Epithelial cell of prostate (primary cell): ENCODE data around the gene PKD1.

Experiments
- DNase-seq: peaks from one replicate; pipeline ENCODE4 v3.0.0-alpha.2; 2011; ENCODE audit warnings: low read depth, low spot score
- H3K27ac ChIP-seq: fragments of 450-650 bp; 2 replicates; pipeline ENCODE4 v1.5.1; 2017; ENCODE audit warnings: mild to moderate bottlenecking

The PKD1 gene

DNA sequence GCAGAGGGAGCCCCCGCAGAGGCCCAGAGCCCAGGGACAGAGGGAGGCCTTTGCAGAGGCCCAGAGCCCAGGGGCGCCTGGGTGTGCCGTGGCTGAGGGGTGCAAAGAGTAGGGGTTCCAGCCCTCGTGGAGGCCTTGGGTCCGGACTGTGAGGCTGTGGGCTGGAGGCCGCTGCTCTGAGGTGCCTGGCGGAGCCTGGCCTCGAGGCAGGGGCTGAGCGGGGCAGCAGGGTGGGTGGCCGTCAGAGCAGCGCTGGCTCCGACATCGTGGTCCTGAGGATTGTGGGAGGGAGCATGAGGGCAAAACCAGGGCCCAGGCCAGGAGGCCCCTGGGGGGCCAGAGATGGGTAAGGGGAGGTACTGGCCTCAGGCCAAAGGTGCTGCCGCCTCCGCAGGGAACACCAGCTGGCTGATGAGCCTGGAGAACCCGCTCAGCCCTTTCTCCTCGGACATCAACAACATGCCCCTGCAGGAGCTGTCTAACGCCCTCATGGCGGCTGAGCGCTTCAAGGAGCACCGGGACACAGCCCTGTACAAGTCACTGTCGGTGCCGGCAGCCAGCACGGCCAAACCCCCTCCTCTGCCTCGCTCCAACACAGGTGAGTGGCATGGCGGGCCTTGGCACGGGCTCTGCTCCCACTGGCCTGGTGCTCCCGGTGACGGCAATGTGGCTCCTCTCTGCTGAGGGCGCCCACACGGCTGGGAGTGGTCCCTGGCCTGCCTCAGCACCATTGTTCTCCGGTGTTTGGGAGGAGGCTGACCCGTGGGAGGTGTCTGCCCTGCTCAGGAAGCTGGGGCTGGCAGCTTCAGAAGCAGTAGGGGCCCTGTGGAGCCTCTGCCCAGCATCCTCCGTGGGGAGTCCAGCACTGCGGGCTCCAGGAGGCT lies 54.3 kb downstream of the PKD1 start:
- H3K27ac ChIP-seq, result peak overlapping the region; percentile 12
- no peak for DNase-seq

GRCh38 chr16:2079991-2080390 lies 55.7 kb downstream of the PKD1 start:
- no peak for DNase-seq
- no peak overlapping the region for H3K27ac ChIP-seq

DNA sequence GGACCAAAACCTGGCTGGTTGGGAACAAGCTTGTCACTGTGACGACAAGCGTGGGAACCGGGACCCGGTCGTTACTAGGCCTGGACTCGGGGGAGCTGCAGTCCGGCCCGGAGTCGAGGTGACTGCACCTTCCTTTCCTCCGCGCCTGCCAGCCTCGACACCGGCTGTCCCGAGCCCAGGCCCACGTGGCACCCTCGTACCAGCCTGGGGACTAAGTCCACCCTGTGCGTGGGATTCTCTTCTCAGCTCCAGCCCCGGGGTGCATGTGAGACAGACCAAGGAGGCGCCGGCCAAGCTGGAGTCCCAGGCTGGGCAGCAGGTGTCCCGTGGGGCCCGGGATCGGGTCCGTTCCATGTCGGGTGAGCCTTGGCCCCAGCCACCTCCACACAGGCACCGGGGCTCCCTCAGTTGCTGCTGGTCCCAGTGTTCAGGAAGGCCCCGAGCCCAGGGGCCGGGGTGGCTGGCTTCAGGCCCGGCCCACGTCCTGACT lies 56.3 kb downstream of the PKD1 start:
- no peak for DNase-seq
- no peak overlapping the region for H3K27ac ChIP-seq

DNA sequence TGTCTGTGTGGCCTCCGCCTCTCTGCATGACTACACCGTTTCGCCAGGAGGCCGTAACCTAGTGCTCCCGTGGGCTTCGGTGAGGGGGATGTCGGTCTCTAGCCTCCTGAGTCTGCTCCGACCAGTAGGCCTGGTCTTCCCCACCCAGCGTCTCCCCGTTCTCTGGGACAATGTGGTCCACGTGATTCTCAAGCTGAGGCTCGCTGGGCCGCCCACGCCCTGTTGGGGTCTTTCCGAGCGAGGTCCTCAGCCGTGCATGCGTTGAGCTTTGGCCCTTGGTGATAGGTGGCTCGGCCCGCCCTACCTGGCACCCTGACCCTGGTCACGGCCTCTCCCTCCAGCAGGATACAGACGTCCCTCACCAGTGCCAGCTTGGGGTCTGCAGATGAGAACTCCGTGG lies 57.0 kb downstream of the PKD1 start:
- no peak for DNase-seq

GRCh38 chr16:2078096-2078495 lies 57.6 kb downstream of the PKD1 start:
- H3K27ac ChIP-seq, result no peak overlapping the region
- no peak for DNase-seq

More for the DNA sequence above, 57.0 kb downstream of the PKD1 start:
- no peak overlapping the region for H3K27ac ChIP-seq

- no peak for DNase-seq
Measured at GRCh38 chr16:2077696-2078095, 58.0 kb downstream of the PKD1 start.

DNA sequence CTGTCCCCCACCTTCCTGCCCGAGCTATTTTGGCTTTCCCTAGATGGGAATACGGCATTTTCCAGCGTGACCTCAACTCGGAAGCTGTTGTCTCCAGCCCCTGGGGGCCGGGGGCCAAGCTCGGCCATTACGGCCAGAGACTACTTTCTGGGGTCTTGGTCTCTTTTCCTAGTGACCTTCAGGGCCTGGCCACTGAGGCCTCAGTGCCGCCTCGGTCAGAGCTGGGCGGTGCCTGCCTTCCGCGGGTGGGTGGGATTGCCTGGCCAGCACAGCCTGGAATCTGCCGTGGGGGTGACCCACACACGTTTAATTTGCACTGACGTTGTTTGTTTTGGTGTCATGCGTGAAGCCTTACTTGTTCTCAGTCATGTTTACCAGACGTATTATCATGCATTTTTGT lies 58.7 kb downstream of the PKD1 start:
- DNase-seq, result no peak
- H3K27ac ChIP-seq, result no peak overlapping the region

More at GRCh38 chr16:2077696-2078095, 58.0 kb downstream of the PKD1 start:
- no peak overlapping the region for H3K27ac ChIP-seq

DNA sequence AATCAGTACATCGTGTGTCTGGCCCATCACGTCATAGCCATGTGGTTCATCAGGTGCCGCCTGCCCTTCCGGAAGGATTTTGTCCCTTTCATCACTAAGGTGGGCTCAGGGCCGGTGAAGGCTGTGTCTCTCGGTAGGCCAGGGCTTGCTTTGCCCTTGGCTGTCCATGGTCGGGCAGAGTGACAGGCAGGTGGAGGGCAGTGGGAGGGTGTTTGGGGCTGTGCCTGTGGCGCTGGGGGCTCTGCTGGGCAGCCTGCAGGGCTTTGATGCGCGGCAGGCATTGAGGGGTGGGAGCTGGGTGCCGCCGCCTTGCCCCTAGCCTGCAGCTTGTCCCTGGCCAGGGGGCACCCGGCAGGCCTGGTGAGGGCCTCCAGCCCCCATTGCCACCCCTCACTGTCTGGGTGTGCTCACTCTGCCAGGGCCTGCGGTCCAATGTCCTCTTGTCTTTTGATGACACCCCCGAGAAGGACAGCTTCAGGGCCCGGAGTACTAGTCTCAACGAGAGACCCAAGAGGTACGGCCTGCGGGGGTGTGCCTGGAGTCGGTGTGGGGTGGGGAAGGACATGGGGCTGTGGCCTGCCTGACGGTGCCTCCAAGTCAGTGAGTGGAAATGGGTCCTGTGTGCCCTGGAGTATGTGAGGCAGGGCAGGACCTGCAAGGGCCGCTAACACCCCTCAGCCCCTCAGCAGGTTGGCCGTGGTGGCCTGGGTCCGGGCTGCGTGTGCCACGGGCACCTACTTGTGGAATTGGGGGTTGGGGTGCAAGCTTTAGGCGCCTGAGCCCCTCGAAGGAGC lies 59.4 kb downstream of the PKD1 start:
- H3K27ac ChIP-seq, result no peak overlapping the region
- DNase-seq, result no peak

DNA sequence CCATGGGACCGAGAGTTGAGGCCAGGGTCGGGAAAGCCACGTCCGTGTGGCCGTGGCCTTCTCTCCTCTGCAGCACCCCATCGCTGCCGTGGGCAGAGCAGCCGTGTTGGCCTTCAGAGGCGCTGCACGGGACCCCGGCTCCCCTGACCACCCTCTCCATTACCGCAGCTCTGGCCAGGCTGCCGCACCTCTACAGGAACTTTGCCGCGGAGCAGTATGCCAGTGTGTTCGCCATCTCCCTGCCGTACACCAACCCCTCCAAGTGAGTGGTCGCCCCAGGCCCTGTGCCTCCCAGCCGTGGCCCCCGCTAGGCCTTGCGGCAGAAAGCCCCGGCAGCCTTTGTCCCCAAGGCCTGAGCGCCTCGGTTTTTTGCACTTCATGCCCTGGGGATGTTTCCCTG lies 60.1 kb downstream of the PKD1 start:
- DNase-seq, result no peak
- H3K27ac ChIP-seq, result no peak overlapping the region

DNA sequence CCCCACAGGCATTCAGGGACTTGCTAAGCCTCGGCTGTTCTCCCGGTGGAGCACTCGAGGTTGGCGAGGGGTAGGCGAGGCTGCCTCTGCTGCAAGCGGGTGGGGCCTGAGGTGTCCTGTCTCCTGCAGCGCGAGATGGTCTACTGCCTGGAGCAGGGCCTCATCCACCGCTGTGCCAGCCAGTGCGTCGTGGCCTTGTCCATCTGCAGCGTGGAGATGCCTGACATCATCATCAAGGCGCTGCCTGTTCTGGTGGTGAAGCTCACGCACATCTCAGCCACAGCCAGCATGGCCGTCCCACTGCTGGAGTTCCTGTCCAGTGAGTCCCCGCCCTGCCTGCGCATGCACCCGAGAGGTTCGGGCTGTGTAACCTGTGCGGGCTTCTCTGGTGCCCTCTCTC lies 61.6 kb downstream of the PKD1 start:
- DNase-seq, result no peak

GRCh38 chr16:2072926-2073325 lies 62.8 kb downstream of the PKD1 start:
- H3K27ac ChIP-seq, result no peak overlapping the region
- DNase-seq, result no peak

More for the DNA sequence above, 61.6 kb downstream of the PKD1 start:
- H3K27ac ChIP-seq, result no peak overlapping the region

DNA sequence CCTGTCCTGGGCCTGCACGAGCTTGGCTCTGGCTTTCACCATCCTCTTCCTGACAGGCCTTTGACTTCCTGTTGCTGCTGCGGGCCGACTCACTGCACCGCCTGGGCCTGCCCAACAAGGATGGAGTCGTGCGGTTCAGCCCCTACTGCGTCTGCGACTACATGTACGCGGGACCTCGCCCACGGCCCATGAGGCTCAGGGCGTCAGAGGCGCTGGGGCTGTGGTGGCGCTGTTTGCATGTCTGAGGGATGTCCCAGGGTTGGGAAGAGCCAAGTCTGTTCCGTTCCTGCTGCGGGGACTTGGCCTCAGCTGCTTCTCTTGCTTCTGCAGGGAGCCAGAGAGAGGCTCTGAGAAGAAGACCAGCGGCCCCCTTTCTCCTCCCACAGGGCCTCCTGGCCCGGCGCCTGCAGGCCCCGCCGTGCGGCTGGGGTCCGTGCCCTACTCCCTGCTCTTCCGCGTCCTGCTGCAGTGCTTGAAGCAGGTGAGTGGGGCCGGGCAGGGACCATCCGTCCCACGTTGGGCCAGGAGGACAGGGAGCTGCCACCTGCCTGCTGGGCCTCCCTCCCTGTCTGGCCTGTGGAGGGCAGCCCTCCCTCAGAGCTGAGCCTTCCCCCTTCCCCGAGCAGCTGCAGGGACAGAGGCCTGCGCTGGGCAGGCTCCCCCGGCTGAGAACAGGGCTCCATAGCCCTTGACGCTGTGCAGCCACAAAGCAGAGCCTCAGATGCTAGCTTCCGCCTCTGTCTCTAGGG lies 64.1 kb downstream of the PKD1 start:
- no peak overlapping the region for H3K27ac ChIP-seq
- no peak for DNase-seq

DNA sequence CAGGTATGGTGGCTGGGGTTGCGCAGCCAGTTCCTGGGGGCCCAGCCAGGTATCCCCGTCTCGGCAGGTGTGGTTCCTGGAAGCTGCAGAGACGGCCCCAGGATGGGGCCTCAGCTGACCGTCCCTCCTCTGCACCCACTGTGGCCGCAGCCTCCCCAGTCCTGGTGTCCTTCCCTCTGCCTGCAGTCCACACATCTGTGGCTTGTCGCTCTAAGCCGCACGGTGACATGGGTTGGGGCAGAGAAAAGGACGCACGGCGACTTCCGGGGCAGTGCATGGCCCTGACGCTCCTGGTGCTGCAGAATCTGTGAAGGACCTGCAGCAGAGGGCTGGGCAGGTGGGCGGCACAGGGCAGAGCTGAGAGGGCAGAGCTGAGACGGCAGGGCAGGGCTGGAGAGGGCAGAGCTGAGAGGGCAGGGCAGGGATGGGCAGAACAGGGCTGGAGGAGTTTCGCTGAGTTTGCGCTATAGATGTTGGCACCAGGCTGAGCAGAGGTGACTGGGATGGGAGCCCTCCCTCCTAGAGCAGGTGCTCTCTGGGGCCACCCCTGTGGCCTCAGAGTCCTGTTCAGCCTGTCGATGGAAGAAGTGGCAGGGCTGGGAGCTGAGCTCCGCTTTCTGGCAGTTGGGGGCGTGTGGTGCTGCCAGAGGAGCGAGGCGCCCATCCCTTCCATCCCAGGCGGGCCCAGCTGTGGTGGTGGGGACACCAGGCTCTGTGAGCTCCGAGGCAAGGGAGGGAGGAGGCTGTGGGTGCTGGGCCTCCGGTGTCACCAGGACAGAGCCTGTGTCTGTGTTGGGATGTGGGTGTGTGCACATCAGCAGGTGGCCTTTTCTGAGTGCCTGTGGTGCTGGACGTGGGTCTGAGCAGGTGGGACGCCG lies 64.9 kb downstream of the PKD1 start:
- no peak overlapping the region for H3K27ac ChIP-seq
- DNase-seq, result no peak

DNA sequence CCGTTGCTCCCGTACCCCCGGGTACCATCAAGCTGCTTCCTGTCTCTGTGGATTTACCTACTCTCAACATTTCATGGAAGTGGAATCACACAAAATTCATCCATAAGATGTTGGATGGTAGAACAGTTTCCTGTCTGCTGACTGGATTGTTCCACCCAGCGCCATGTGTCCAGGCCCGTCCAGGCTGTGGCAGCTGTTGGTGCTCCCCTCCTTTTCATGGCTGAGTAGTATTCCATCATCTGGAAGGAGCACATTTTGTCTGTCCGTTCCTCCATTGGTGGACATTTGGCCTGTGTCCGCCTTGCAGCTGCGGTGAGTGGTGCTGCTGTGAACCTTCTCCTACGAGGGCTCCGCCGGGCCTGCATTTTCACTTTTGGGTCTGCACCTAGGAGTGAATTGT lies 69.6 kb downstream of the PKD1 start:
- DNase-seq, result no peak

DNA sequence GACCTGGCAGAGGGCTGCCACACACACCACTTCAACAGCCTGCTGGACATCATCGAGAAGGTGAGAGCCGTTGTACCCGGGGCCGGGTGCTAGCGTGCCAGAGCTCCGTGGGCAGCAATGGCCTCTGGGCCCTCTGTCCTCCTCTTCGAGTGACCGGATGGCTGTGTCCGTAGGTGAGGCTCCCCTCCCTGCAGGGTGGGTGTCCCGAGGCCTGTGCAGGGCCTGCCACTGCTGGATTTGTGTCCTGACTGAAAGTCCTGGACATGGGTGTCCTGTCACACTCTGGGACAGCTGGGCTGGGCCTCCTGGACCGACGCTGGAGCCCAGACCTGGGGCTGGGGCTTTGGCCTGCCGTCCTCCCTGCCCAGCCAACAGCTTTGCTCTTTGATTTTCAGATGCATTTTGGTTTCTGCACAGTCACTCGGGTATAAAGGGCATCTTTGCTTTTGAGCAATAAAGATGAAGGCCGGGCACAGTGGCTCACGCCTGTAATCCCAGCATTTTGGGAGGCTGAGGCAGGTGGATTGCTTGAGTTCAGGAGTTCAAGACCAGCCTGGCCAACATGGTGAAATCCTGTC lies 71.2 kb downstream of the PKD1 start:
- DNase-seq, result no peak
- H3K27ac ChIP-seq, result no peak overlapping the region

More for the DNA sequence above, 69.6 kb downstream of the PKD1 start:
- no peak overlapping the region for H3K27ac ChIP-seq

DNA sequence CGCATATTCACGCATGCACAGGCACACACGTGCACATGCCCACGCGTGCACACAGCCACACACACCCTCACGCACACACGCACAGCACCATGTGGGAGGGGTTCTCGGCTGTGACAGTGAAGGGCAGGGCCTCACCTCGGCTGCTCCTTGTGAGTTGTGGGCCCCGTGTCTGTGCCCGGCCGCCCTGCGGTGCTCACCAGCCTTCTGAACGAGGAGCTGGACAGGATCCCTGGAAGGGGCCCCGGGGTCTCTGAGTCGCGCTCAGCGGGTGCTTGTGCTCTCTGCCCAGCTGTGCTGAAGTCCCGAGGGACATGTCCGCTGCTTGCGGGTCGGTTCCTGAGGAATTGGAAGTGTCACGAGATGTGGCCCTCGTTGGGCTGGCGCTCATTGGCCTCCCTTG lies 71.8 kb downstream of the PKD1 start:
- no peak for DNase-seq
- H3K27ac ChIP-seq, result no peak overlapping the region

- H3K27ac ChIP-seq, result no peak overlapping the region
- no peak for DNase-seq
Measured at GRCh38 chr16:2062801-2063200, 72.9 kb downstream of the PKD1 start.

DNA sequence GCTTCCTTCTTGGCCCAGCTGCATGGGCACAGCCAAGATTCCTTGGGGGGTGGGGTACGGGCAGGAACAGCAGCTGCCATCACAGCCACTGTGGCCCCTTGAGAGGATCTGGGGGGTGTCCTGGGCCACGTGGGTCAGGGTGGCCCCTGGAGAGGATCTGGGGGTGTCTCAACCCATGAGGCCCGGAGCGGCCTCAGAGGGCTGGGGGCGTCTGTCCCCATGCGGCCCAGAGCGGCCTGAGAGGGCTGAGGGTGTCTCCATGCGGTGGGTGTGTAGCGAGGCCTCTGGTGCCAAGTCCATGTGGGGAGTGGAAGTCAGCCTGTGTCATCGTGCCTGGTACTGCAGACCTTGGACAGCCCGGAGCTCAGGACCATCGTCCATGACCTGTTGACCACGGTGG lies 74.2 kb downstream of the PKD1 start:
- DNase-seq, result no peak
- H3K27ac ChIP-seq, result no peak overlapping the region

DNA sequence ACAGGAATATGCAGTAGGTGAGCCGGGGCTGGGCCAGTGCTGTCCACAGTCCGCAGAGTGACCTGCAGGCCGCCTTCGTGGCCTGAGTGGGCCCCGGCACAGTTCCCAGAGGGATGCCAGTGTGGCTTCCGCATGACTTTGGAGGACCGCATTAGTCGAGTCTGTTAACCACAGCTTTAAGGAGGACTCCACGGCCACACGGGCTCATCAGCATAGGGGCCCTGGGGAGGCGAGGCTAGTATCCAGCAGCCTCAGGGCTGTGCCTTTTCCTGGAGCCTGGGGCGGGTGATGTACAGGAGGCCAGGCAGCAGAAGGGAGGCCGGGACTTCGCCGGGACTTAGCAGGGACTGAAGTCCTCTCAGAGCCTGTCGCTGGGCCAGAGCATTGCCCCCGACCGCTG lies 74.7 kb downstream of the PKD1 start:
- DNase-seq, result no peak
- H3K27ac ChIP-seq, result no peak overlapping the region
